SU-DHL-6 (cell line): ENCODE measurements around the gene ZSCAN22.

Experiments
- EZH2phosphoT487 ChIP-seq: fragments of 200-600 bp; sonication (generic), shearing (Covaris generic); conservative IDR thresholded peaks from 2 replicates; pipeline ENCODE4 v1.6.1; 2018; ENCODE audit warnings: mild to moderate bottlenecking, antibody characterized with exemption, low read length, moderate library complexity, mixed read lengths
- TF ChIP-seq, protein P1 (sequence below): fragments of 200-600 bp; sonication (generic); IDR thresholded peaks from one replicate; pipeline ENCODE4 v1.5.1; 2017; ENCODE audit warnings: antibody characterized with exemption, mild to moderate bottlenecking, low read length, moderate library complexity; ENCODE audit not compliant: insufficient read depth, poor library complexity, severe bottlenecking

GRCh38 chr19:58291943-58292342 lies 34.9 kb upstream of the ZSCAN22 start:
- TF ChIP-seq EZH2phosphoT487, result no peak
- TF ChIP-seq, protein P1, sequence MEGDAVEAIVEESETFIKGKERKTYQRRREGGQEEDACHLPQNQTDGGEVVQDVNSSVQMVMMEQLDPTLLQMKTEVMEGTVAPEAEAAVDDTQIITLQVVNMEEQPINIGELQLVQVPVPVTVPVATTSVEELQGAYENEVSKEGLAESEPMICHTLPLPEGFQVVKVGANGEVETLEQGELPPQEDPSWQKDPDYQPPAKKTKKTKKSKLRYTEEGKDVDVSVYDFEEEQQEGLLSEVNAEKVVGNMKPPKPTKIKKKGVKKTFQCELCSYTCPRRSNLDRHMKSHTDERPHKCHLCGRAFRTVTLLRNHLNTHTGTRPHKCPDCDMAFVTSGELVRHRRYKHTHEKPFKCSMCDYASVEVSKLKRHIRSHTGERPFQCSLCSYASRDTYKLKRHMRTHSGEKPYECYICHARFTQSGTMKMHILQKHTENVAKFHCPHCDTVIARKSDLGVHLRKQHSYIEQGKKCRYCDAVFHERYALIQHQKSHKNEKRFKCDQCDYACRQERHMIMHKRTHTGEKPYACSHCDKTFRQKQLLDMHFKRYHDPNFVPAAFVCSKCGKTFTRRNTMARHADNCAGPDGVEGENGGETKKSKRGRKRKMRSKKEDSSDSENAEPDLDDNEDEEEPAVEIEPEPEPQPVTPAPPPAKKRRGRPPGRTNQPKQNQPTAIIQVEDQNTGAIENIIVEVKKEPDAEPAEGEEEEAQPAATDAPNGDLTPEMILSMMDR, result no peak
